Esophagus squamous epithelium (tissue), 5 donors: ENCODE measurements around the gene ZBTB25. TPM values are rescaled to one million over a fixed set of nuclear protein-coding genes. Genes with fewer than 3 reads are reported as not detected.

ENCODE experiments used
- DNase-seq: peaks from one replicate; lab custom pipeline; 2025; lab: John Stamatoyannopoulos, UW
- H3K27ac ChIP-seq, 4 donors: fragments of 200-600 bp; sonication (generic); one replicate each; pipeline ENCODE4 v1.5.1; 2016 to 2019; ENCODE audit warnings: mild to moderate bottlenecking in 1 of 4
- H3K27me3 ChIP-seq, 4 donors: fragments of 200-600 bp; sonication (generic); 1 replicate in 3 of 4; 2 replicates in 1 of 4; pipeline versions ENCODE4 v1.5.1 to v1.6.0; 2017 to 2021; ENCODE audit warnings: antibody characterized with exemption in 1 of 4
- H3K36me3 ChIP-seq, 3 donors: fragments of 200-600 bp; sonication (generic); one replicate each; pipeline ENCODE4 v1.5.1; 2016 to 2019
- H3K4me1 ChIP-seq, 3 donors: fragments of 200-600 bp; sonication (generic); one replicate each; pipeline ENCODE4 v1.5.1; 2017 to 2019
- H3K4me3 ChIP-seq, 4 donors: fragments of 200-600 bp; sonication (generic); 1 replicate in 3 of 4; 2 replicates in 1 of 4; pipeline ENCODE4 v1.5.1; 2016 to 2019; ENCODE audit warnings: mild to moderate bottlenecking in 2 of 4, moderate library complexity in 1 of 4
- H3K9me3 ChIP-seq, 3 donors: fragments of 200-600 bp; sonication (generic); one replicate each; pipeline ENCODE4 v1.5.1; 2016 to 2019
- CTCF ChIP-seq, 6 experiments: fragments of 450-650 bp in 4 of 6; fragments of 200-600 bp in 2 of 6; sonication (generic) in 2 of 6; IDR thresholded peaks; one replicate each; pipeline ENCODE4 v1.5.1; 2016 to 2019; ENCODE audit warnings: antibody characterized with exemption in 6 of 6, mild to moderate bottlenecking in 4 of 6, moderate library complexity in 4 of 6
- POLR2A ChIP-seq, 4 donors: fragments of 450-650 bp; IDR thresholded peaks; one replicate each; pipeline ENCODE4 v1.6.1; 2017; ENCODE audit warnings: antibody characterized with exemption in 4 of 4, mild to moderate bottlenecking in 4 of 4, moderate library complexity in 3 of 4
- WGBS, 2 donors: methylation state at CpG; one replicate each; pipeline ENCODE4 v1.1.5; 2018; 5-methylcytosine and 5-hydroxymethylcytosine counted together
- intact Hi-C: fragments of 100-400 bp; cut with DNase I; formaldehyde crosslinking; loops from one replicate; pipeline ENCODE4 v1.15.0; 2022
- total RNA-seq, 4 donors: library from RNA; depleted of rRNA; stranded (reverse); fragments of >200 nt; gene quantifications; one replicate each; pipeline ENCODE4 v1.1.0, GENCODE V29; 2016
- donor health status: DM: yes; HTN: yes; CAD: no.

Gene ZBTB25
- total RNA-seq, 4 donors from 2014 or later, result 2.4 to 8.0 (median 3.1) TPM

- H3K9me3 ChIP-seq, result no peaks in the 10 kb centered on the region
Measured at GRCh38 chr14:64417055-64417770, 86.4 kb downstream of the ZBTB25 start.

GRCh38 chr14:64416348-64416932, 87.2 kb downstream of the ZBTB25 start:
- no peak for DNase-seq
- Histone ChIP-seq H3K4me3 (no peak overlapping the region), H3K27ac (no peak overlapping the region), H3K27me3 (no peaks in the 10 kb centered on the region), H3K9me3 (no peaks in the 10 kb centered on the region), H3K36me3 (peaks cover 7 to 99% (median 14%) of the 10 kb centered on the region in 3 donors), H3K4me1 (no peaks in the 10 kb centered on the region)
- intact Hi-C loops, result no loop called here
- TF ChIP-seq CTCF (IDR thresholded peaks at IDR 0.05), result no peak
- WGBS, 2 donors, result 74 to 80% methylated on average over 3 of the region's 3 CpGs

More at GRCh38 chr14:64417055-64417770, 86.4 kb downstream of the ZBTB25 start:
- no peak for DNase-seq
- WGBS, 2 donors, result 79 to 88% methylated on average over 5 of the region's 5 CpGs
- intact Hi-C loops, result no loop called here
- H3K4me3 ChIP-seq, result no peak overlapping the region
- H3K36me3 ChIP-seq, result peaks cover 6 to 99% (median 14%) of the 10 kb centered on the region in 3 donors
- no peaks in the 10 kb centered on the region for H3K27me3 ChIP-seq
- H3K27ac ChIP-seq, result no peak overlapping the region
- TF ChIP-seq POLR2A (IDR thresholded peaks at IDR 0.05) (no peak), CTCF (IDR thresholded peaks at IDR 0.05) (no peak)
- H3K4me1 ChIP-seq, result no peaks in the 10 kb centered on the region

GRCh38 chr14:64412237-64412636, 91.4 kb downstream of the ZBTB25 start:
- peaks cover 11 to 73% (median 14%) of the 10 kb centered on the region in 3 donors for H3K36me3 ChIP-seq
- intact Hi-C loops, result no loop called here
- no peaks in the 10 kb centered on the region for H3K27me3 ChIP-seq
- DNase-seq, result no peak
- H3K9me3 ChIP-seq, result no peaks in the 10 kb centered on the region
- H3K4me3 ChIP-seq, result no peak overlapping the region
- TF ChIP-seq CTCF (IDR thresholded peaks at IDR 0.05), result no peak
- TF ChIP-seq POLR2A (IDR thresholded peaks at IDR 0.05), result no peak
- H3K27ac ChIP-seq, result no peak overlapping the region
- WGBS, 2 donors, result 83 to 89% methylated on average over 1 of the region's 1 CpG
- no peaks in the 10 kb centered on the region for H3K4me1 ChIP-seq

- no peak overlapping the region for H3K4me3 ChIP-seq
- DNase-seq, result no peak
- no peaks in the 10 kb centered on the region for H3K4me1 ChIP-seq
- TF ChIP-seq POLR2A (IDR thresholded peaks at IDR 0.05), result no peak
- no peak for TF ChIP-seq CTCF (IDR thresholded peaks at IDR 0.05)
- H3K27me3 ChIP-seq, result no peaks in the 10 kb centered on the region
- intact Hi-C loops, result no loop called here
- peaks cover 11 to 61% (median 14%) of the 10 kb centered on the region in 3 donors for H3K36me3 ChIP-seq
- 92 to 96% methylated on average over 4 of the region's 4 CpGs for whole genome bisulfite sequencing, 2 donors
- no peak overlapping the region for H3K27ac ChIP-seq
- H3K9me3 ChIP-seq, result no peaks in the 10 kb centered on the region
Measured at GRCh38 chr14:64411001-64411400, 92.6 kb downstream of the ZBTB25 start.

- Histone ChIP-seq H3K36me3 (peaks cover 5 to 57% (median 9%) of the 10 kb centered on the region in 3 donors), H3K4me3 (no peak overlapping the region), H3K27ac (no peak overlapping the region), H3K4me1 (no peaks in the 10 kb centered on the region), H3K27me3 (no peaks in the 10 kb centered on the region), H3K9me3 (no peaks in the 10 kb centered on the region)
- 73 to 93% methylated on average over 3 to 5 of the region's 5 CpGs for WGBS, 2 donors
- no peak for DNase-seq
- intact Hi-C loops, result no loop called here
- TF ChIP-seq CTCF (IDR thresholded peaks at IDR 0.05) (no peak), POLR2A (IDR thresholded peaks at IDR 0.05) (no peak)
Measured at GRCh38 chr14:64410084-64410774, 93.4 kb downstream of the ZBTB25 start.
